NCI-H1048 (cell line): ENCODE results near the gene TST.

Source experiments
- DNase-seq: peaks from one replicate; lab custom pipeline; 2025; lab: John Stamatoyannopoulos, UW

The TST gene

GRCh38 chr22:37032134-37032534, 12.9 kb upstream of the TST start:
- no peak for DNase-seq

- DNase-seq, result no peak
Observed at GRCh38 chr22:37030560-37031281, 11.5 kb upstream of the TST start.

GRCh38 chr22:37028692-37029674, 9.7 kb upstream of the TST start:
- no peak for DNase-seq

- no peak for DNase-seq
Observed at GRCh38 chr22:37027556-37027955, 8.3 kb upstream of the TST start.

GRCh38 chr22:37026325-37026724, 7.1 kb upstream of the TST start:
- DNase-seq, result no peak

- no peak for DNase-seq
Observed at GRCh38 chr22:37025500-37026070, 6.3 kb upstream of the TST start.

- no peak for DNase-seq
Observed at GRCh38 chr22:37024339-37025157, 5.3 kb upstream of the TST start.

GRCh38 chr22:37023743-37024338, 4.6 kb upstream of the TST start:
- no peak for DNase-seq

- no peak for DNase-seq
Observed at GRCh38 chr22:37022483-37023337, 3.5 kb upstream of the TST start.

- DNase-seq, result no peak
Observed at GRCh38 chr22:37021710-37022482, 2.6 kb upstream of the TST start.

- no peak for DNase-seq
Observed at GRCh38 chr22:37021041-37021440, 1.8 kb upstream of the TST start.

- no peak for DNase-seq
Observed at GRCh38 chr22:37020192-37020479, 889 bp upstream of the TST start.

GRCh38 chr22:37018815-37019308, 385 bp downstream of the TST start:
- no peak for DNase-seq

GRCh38 chr22:37018086-37018814, 997 bp downstream of the TST start:
- no peak for DNase-seq

- no peak for DNase-seq
Observed at GRCh38 chr22:37017356-37017755, 1.9 kb downstream of the TST start.

GRCh38 chr22:37016134-37016910, 2.9 kb downstream of the TST start:
- DNase-seq, result no peak

- no peak for DNase-seq
Observed at GRCh38 chr22:37015587-37015878, 3.7 kb downstream of the TST start.

- DNase-seq, result no peak
Observed at GRCh38 chr22:37014835-37015586, 4.2 kb downstream of the TST start.
